Lower leg skin (tissue), 4 donors: ENCODE results near the gene RNF8. TPM values are rescaled to one million over a fixed set of nuclear protein-coding genes. Genes with fewer than 3 reads are reported as not detected.

Experiments
- DNase-seq, 2 donors: peaks; one replicate each; pipeline ENCODE4 v3.0.0-alpha.2; 2019; ENCODE audit warnings: low spot score in 2 of 2
- H3K4me3 ChIP-seq: fragments of 200-600 bp; sonication (generic); 2 replicates; pipeline ENCODE4 v1.5.1; 2017; ENCODE audit warnings: mild to moderate bottlenecking, low read depth; ENCODE audit not compliant: poor library complexity, severe bottlenecking
- POLR2A ChIP-seq, 2 donors: fragments of 450-650 bp; IDR thresholded peaks; one replicate each; pipeline ENCODE4 v1.6.1; 2016 to 2017; ENCODE audit warnings: antibody characterized with exemption in 2 of 2, mild to moderate bottlenecking in 1 of 2, moderate library complexity in 1 of 2
- WGBS, 2 donors: methylation state at CpG; one replicate each; pipeline ENCODE4 v1.1.5; 2018; 5-methylcytosine and 5-hydroxymethylcytosine counted together
- intact Hi-C: fragments of 100-400 bp; cut with DNase I; formaldehyde crosslinking; loops from one replicate; pipeline ENCODE4 v1.15.0; 2023; ENCODE audit warnings: low total_unique reads
- total RNA-seq, 4 donors: library from RNA; depleted of rRNA; stranded (reverse); fragments of >200 nt; gene quantifications; one replicate each; pipeline ENCODE4 v1.1.0, GENCODE V29; 2016
- TF ChIP-seq, protein P1 (sequence below), 3 donors: fragments of 450-650 bp; IDR thresholded peaks; one replicate each; pipeline ENCODE4 v1.5.1; 2016; ENCODE audit warnings: antibody characterized with exemption in 3 of 3, mild to moderate bottlenecking in 3 of 3, moderate library complexity in 2 of 3

RNF8 gene
- total RNA-seq, 4 donors from 2014 or later, result 7.1 to 16.2 (median 12.9) TPM

GRCh38 chr6:37418722-37419121 is 64.9 kb downstream of the RNF8 start:
- TF ChIP-seq POLR2A (IDR thresholded peaks at IDR 0.05), result no peak
- TF ChIP-seq, protein P1, sequence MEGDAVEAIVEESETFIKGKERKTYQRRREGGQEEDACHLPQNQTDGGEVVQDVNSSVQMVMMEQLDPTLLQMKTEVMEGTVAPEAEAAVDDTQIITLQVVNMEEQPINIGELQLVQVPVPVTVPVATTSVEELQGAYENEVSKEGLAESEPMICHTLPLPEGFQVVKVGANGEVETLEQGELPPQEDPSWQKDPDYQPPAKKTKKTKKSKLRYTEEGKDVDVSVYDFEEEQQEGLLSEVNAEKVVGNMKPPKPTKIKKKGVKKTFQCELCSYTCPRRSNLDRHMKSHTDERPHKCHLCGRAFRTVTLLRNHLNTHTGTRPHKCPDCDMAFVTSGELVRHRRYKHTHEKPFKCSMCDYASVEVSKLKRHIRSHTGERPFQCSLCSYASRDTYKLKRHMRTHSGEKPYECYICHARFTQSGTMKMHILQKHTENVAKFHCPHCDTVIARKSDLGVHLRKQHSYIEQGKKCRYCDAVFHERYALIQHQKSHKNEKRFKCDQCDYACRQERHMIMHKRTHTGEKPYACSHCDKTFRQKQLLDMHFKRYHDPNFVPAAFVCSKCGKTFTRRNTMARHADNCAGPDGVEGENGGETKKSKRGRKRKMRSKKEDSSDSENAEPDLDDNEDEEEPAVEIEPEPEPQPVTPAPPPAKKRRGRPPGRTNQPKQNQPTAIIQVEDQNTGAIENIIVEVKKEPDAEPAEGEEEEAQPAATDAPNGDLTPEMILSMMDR (IDR thresholded peaks at IDR 0.05), result no peak
- WGBS, 2 donors, result 63 to 68% methylated on average over 5 of the region's 5 CpGs
- no peak overlapping the region for H3K4me3 ChIP-seq
- DNase-seq, result no peak
- intact Hi-C loops, result no loop called here

DNA sequence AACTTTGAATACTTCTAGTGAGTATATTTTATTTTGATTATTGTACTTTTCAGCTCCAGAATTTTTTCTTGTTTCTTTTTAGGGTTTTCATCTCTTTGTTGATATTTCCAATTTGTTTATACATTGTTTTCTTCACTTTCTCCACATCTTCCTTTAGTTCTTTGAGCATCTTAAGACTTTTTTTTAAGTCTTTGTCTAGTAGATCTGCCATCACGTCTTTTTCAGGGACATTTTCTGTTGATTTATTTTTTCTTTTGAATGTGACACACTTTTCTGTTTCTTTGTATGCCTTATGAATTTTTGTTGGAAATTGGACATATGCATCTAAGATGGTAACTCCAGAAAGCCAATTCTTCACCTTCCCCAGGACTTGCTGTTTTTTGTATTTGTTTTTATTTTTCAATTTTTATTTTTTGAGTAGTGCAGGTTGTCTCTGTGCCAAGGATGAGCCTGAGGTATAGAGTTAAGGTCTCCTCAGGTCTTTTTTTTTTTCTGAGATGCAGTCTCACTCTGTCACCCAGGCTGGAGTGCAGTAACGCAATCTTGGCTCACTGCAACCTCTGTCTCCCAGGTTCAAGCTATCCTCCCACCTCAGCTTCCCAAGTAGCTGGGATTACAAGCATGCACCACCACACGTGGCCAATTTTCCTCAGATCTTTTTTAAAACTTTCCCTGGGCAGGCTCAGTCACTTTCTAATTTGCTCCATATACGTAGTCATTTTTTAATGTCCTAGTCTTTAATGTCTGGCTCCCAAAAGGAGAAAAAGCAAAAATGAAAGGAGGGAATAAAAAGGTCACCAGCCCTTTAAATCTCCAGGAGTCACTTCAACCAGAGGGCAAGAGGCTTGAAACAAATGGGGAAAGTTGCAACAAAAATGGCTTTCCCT is 72.5 kb downstream of the RNF8 start:
- WGBS, 2 donors, result 76 to 88% methylated on average over 4 of the region's 4 CpGs
- intact Hi-C loops, result no loop called here
- DNase-seq, result peak in 1 of 2 donors; percentile 3
- TF ChIP-seq, protein P1 (IDR thresholded peaks at IDR 0.05), result no peak
- TF ChIP-seq POLR2A (IDR thresholded peaks at IDR 0.05), result no peak
- no peak overlapping the region for H3K4me3 ChIP-seq

GRCh38 chr6:37426945-37427510 is 73.2 kb downstream of the RNF8 start:
- H3K4me3 ChIP-seq, result no peak overlapping the region
- 88 to 92% methylated on average over 6 of the region's 6 CpGs for WGBS, 2 donors
- TF ChIP-seq, protein P1 (IDR thresholded peaks at IDR 0.05), result no peak
- TF ChIP-seq POLR2A (IDR thresholded peaks at IDR 0.05), result no peak
- intact Hi-C loops, result no loop called here
- peak in 1 of 2 donors; percentile 10 for DNase-seq

DNA sequence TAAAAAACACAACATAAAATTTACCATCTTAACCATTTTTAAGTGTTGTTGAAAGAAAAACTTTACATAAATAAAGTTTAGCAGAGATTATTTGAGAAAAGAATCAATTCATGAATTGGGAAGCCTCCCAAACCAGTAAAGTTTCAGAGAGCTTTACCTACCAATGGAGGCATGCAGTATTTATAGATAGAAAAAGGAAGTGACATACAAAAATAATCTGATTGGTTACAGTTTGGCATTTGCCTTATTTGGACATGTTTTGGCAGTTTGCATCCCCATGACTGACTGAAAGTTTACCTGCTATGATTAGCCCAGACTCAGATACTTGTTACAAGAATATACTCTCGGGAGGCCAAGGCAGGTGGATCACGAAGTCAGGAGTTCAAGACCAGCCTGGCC is 75.6 kb downstream of the RNF8 start:
- whole genome bisulfite sequencing, 2 donors, result 82 to 88% methylated on average over 2 of the region's 2 CpGs

DNA sequence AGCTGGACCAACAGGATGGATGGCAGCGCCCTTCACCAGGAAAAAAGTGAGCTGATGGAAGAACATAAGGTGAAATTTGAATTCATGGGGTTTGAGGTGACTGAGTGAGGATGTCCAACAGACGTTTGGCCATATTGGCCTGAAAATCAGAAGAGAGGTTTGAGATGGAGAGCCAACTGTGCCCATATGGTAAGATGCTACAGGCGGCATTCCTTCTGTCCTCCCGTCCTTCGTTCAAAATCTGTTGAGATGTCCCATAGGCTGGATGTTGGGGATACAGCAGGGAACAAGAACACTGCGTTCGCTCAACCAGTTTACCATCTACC is 78.8 kb downstream of the RNF8 start:
- WGBS, 2 donors, result 8 to 18% methylated on average over 7 of the region's 7 CpGs
- intact Hi-C loops, result no loop called here
- peak in 1 of 2 donors; percentile 56 for DNase-seq
- no peak for TF ChIP-seq POLR2A (IDR thresholded peaks at IDR 0.05)
- TF ChIP-seq, protein P1 (IDR thresholded peaks at IDR 0.05), result no peak
- peak overlapping the region; percentile 82 for H3K4me3 ChIP-seq

More for the DNA sequence above, 75.6 kb downstream of the RNF8 start:
- intact Hi-C loops, result no loop called here
- TF ChIP-seq, protein P1 (IDR thresholded peaks at IDR 0.05), result no peak
- TF ChIP-seq POLR2A (IDR thresholded peaks at IDR 0.05), result no peak
- H3K4me3 ChIP-seq, result no peak overlapping the region
- no peak for DNase-seq
